T-helper 2 cell (primary cell): ENCODE results near the gene PITX1.

Experiments used
- DNase-seq, 5 experiments: peaks; one replicate each; pipeline versions ENCODE4 v3.0.0 to v3.0.0-alpha.2; 2012 to 2022

Gene PITX1

GRCh38 chr5:135028791-135029476 is 5.1 kb downstream of the PITX1 start:
- peak in 1 of 5 experiments; percentile 24 for DNase-seq

GRCh38 chr5:135027697-135028615 is 6.1 kb downstream of the PITX1 start:
- DNase-seq, result no peak

GRCh38 chr5:135027266-135027696 is 6.7 kb downstream of the PITX1 start:
- no peak for DNase-seq

- DNase-seq, result no peak
Observed at GRCh38 chr5:135026645-135027265, 7.3 kb downstream of the PITX1 start.

- DNase-seq, result no peak
Observed at GRCh38 chr5:135025730-135026644, 8.0 kb downstream of the PITX1 start.

- no peak for DNase-seq
Observed at GRCh38 chr5:135024956-135025729, 8.9 kb downstream of the PITX1 start.

GRCh38 chr5:135020111-135020895 is 13.7 kb downstream of the PITX1 start:
- DNase-seq, result no peak

- DNase-seq, result no peak
Observed at GRCh38 chr5:135019314-135019713, 14.7 kb downstream of the PITX1 start.

GRCh38 chr5:135018457-135018856 is 15.6 kb downstream of the PITX1 start:
- DNase-seq, result no peak

- DNase-seq, result no peak
Observed at GRCh38 chr5:135016861-135017290, 17.2 kb downstream of the PITX1 start.

- no peak for DNase-seq
Observed at GRCh38 chr5:135015942-135016341, 18.1 kb downstream of the PITX1 start.

GRCh38 chr5:135013947-135014570 is 20.0 kb downstream of the PITX1 start:
- no peak for DNase-seq

- DNase-seq, result no peak
Observed at GRCh38 chr5:135013445-135013844, 20.6 kb downstream of the PITX1 start.

GRCh38 chr5:135012951-135013391 is 21.1 kb downstream of the PITX1 start:
- DNase-seq, result no peak

GRCh38 chr5:135012033-135012588 is 21.9 kb downstream of the PITX1 start:
- no peak for DNase-seq

GRCh38 chr5:135011355-135012032 is 22.5 kb downstream of the PITX1 start:
- DNase-seq, result no peak

GRCh38 chr5:135010502-135011354 is 23.3 kb downstream of the PITX1 start:
- no peak for DNase-seq
